GM18858 (cell line): ENCODE results near the gene TRPM3.

Experiments used
- ATAC-seq: cut with Tn5 transposase; IDR thresholded peaks from one replicate; pipeline ENCODE4 v1.9.1; 2021; ENCODE audit not compliant: unreplicated experiment

The TRPM3 gene

GRCh38 chr9:71098801-71099200 is 22.6 kb downstream of the TRPM3 start:
- no peak for ATAC-seq

- ATAC-seq: no peak
These were observed 23.8 kb downstream of the TRPM3 start for GRCh38 chr9:71097671-71098070.

GRCh38 chr9:71096421-71097108 is 24.9 kb downstream of the TRPM3 start:
- ATAC-seq: no peak

GRCh38 chr9:71094708-71095251 is 26.6 kb downstream of the TRPM3 start:
- ATAC-seq: no peak

GRCh38 chr9:71090896-71091295 is 30.5 kb downstream of the TRPM3 start:
- ATAC-seq: no peak

- ATAC-seq: no peak
These were observed 42.0 kb downstream of the TRPM3 start for GRCh38 chr9:71079451-71079850.

GRCh38 chr9:71076096-71076495 is 45.3 kb downstream of the TRPM3 start:
- no peak for ATAC-seq

GRCh38 chr9:71073494-71073893 is 47.9 kb downstream of the TRPM3 start:
- ATAC-seq: no peak

GRCh38 chr9:71072587-71072986 is 48.8 kb downstream of the TRPM3 start:
- ATAC-seq: no peak

- ATAC-seq: no peak
These were observed 49.8 kb downstream of the TRPM3 start for GRCh38 chr9:71071633-71072032.

- no peak for ATAC-seq
These were observed 62.8 kb downstream of the TRPM3 start for GRCh38 chr9:71058660-71059059.

GRCh38 chr9:71052287-71052686 is 69.1 kb downstream of the TRPM3 start:
- ATAC-seq: no peak

- ATAC-seq: no peak
These were observed 73.1 kb downstream of the TRPM3 start for GRCh38 chr9:71048280-71048679.

- ATAC-seq: no peak
These were observed 78.9 kb downstream of the TRPM3 start for GRCh38 chr9:71042448-71042990.

GRCh38 chr9:71037521-71037920 is 83.9 kb downstream of the TRPM3 start:
- no peak for ATAC-seq

- no peak for ATAC-seq
These were observed 84.9 kb downstream of the TRPM3 start for GRCh38 chr9:71036501-71036900.

- no peak for ATAC-seq
These were observed 88.6 kb downstream of the TRPM3 start for GRCh38 chr9:71032779-71033178.

GRCh38 chr9:71025728-71026127 is 95.7 kb downstream of the TRPM3 start:
- no peak for ATAC-seq

- ATAC-seq: no peak
These were observed 96.2 kb downstream of the TRPM3 start for GRCh38 chr9:71025201-71025600.

- ATAC-seq: no peak
These were observed 111.2 kb downstream of the TRPM3 start for GRCh38 chr9:71010258-71010657.

GRCh38 chr9:71005456-71005855 is 116.0 kb downstream of the TRPM3 start:
- no peak for ATAC-seq

GRCh38 chr9:71004196-71004595 is 117.2 kb downstream of the TRPM3 start:
- no peak for ATAC-seq

- no peak for ATAC-seq
These were observed 118.1 kb downstream of the TRPM3 start for GRCh38 chr9:71003346-71003745.
